ENCODE data around the gene CRB3.

CRB3 gene

DNA sequence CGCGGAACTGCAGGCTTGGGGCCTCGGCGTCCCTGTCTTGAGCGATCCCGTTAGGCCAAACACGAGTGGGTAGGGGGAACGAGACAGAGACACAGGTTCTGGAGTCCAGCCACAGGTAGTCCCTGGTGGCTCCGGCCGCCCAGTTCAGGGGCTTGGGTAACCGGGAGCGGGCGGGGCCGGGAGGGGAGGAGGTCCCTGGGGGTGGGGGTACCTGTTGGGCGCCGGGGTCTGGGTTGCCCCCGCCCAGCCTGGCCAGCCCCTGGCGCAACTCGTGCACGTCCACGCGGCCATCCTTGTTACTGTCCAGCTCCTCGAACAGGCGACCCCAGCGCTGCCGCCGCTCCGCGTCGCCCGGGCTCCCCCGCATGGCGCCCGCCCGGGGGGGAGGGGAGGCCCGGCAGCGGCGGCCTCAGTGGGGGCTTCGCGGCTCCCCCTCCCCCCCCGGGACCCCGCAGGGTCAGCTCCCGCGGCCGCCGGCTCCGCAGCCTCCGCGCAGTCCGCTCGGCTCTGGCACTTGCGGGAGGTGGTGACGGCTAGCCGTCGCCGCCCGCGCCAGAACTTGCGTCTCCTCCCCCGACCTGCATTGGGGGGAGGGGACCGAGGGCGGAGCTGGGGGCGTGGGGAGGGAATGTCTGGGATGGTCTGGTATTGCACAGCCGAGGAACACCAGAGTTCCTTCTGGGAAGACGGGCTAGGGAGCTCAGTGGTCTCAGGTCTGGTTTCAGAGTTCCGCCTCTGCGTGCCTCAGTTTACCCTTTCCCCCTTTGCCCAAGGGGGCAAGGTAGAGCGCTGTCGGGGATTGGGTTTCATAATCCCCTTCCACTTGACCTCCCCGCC, 4.6 kb upstream of the CRB3 start, which contains the start of gene SLC25A23:
SLC25A23 (minus strand) TSS at position 531 of the 837 bp plus-strand sequence; CDS start at position 367, 164 bp downstream.
- H3K4me3 ChIP-seq (ENCODE audit: low read depth, low read length), result peak within 1 kb of the TSS; percentile 69
- H3K36me3 ChIP-seq (ENCODE audit: control insufficient read depth, insufficient read depth, low read length), result peaks cover 7% of the 10 kb centered on the region
- H3K9ac ChIP-seq (ENCODE audit: low read depth, low read length), result no peak within 1 kb of the TSS
- peaks cover 5% of the 10 kb centered on the region for H3K4me1 ChIP-seq (ENCODE audit: control insufficient read depth, insufficient read depth, low read length)
- no peaks in the 10 kb centered on the region for H3K9me3 ChIP-seq (ENCODE audit: control insufficient read depth, insufficient read depth, low read length)
- peaks cover 6% of the 10 kb centered on the region for H3K27me3 ChIP-seq (ENCODE audit: control insufficient read depth, insufficient read depth, low read length)

DNA sequence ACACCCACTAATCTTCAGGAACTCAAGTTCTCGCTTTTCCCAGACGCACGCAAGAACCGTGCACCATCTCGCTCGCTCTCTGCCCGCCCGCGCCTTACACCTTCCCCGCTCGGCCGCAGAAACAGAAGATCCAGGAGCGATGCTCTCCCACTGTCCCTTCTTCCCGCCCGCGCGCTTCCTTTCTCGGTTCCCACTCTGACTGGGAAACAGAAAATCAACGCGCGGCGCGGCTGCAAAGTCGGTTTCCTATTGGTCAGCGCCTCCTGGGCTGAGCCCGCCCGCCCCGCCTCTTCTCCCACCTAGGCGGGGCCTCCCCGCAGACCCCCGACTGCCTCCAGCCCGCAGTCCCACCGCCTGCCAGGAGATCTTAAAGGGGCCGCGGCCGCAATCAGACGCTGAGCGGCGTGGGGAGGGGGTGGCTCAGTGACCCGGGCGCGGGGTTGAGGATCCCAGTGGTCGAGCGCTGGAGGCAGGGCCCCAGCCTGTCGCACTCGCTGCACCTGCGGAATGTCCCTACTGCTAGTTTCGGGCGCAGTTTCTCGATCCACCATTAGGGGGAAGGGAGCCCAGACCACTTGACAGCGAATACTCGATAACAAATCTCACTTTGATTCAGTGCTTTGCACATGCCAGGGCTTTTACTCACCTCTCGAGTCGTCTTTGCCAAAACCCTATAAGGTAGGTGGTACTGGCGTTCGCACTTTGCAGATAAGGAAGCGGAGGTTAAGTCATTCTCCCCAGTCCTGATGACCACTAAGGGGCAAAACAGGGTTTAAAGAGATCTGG, 3.8 kb upstream of the CRB3 start:
- H3K36me3 ChIP-seq (ENCODE audit: control insufficient read depth, insufficient read depth, low read length), result peaks cover 2% of the 10 kb centered on the region
- no peak overlapping the region for H3K9ac ChIP-seq (ENCODE audit: low read depth, low read length)
- peaks cover 6% of the 10 kb centered on the region for H3K4me1 ChIP-seq (ENCODE audit: control insufficient read depth, insufficient read depth, low read length)
- H3K4me3 ChIP-seq (ENCODE audit: low read depth, low read length), result peak overlapping the region; percentile 69
- no peaks in the 10 kb centered on the region for H3K9me3 ChIP-seq (ENCODE audit: control insufficient read depth, insufficient read depth, low read length)
- peaks cover 6% of the 10 kb centered on the region for H3K27me3 ChIP-seq (ENCODE audit: control insufficient read depth, insufficient read depth, low read length)

DNA sequence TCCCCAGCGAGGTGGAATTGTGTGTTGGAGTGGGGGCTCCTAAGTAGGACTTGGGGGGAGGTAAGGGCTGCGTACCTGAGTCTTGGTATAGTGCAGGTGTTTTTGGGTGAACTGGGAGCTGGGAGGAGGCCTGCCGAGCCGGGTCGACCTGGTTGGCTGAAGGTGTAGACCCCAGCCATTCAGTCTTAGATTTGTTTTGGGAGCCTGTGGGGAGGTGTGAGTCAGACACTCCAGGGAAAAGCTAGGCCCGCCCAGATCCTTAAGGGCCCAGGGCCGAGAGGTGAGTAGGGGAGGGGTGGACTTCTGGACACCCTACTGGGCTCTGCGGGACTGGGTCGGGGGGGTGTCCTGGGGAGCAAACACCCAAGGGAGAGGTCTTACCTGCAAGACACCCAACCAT, 935 bp downstream of the CRB3 start:
- peaks cover 6% of the 10 kb centered on the region for H3K27me3 ChIP-seq (ENCODE audit: control insufficient read depth, insufficient read depth, low read length)
- peak overlapping the region; percentile 70 for H3K9ac ChIP-seq (ENCODE audit: low read depth, low read length)
- H3K9me3 ChIP-seq (ENCODE audit: control insufficient read depth, insufficient read depth, low read length), result no peaks in the 10 kb centered on the region
- H3K4me1 ChIP-seq (ENCODE audit: control insufficient read depth, insufficient read depth, low read length), result peaks cover 4% of the 10 kb centered on the region
- peaks cover 6% of the 10 kb centered on the region for H3K36me3 ChIP-seq (ENCODE audit: control insufficient read depth, insufficient read depth, low read length)
- H3K4me3 ChIP-seq (ENCODE audit: low read depth, low read length), result peak overlapping the region; percentile 72

DNA sequence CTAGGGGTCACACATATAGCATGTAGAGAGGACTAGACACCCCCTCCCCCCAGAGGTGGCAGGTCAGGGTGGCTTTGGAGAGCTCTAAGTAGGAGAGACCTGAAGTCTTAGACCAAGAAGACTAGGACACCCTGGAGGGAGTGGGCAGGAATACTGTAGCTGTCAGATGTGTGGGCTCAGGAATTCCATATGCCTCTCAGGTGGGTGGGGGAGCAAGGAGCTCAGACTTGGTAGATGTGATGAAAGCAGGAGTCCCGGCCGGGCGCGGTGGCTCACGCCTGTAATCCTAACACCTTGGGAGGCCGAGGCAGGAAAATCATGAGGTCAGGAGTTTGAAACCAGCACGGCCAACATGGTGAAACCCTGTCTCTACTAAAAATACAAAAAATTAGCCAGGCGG, 1.6 kb downstream of the CRB3 start:
- Histone ChIP-seq H3K27me3 (ENCODE audit: control insufficient read depth, insufficient read depth, low read length) (peaks cover 6% of the 10 kb centered on the region), H3K36me3 (ENCODE audit: control insufficient read depth, insufficient read depth, low read length) (peaks cover 6% of the 10 kb centered on the region), H3K9ac (ENCODE audit: low read depth, low read length) (no peak overlapping the region), H3K4me1 (ENCODE audit: control insufficient read depth, insufficient read depth, low read length) (peaks cover 4% of the 10 kb centered on the region), H3K9me3 (ENCODE audit: control insufficient read depth, insufficient read depth, low read length) (no peaks in the 10 kb centered on the region), H3K4me3 (ENCODE audit: low read depth, low read length) (no peak overlapping the region)

DNA sequence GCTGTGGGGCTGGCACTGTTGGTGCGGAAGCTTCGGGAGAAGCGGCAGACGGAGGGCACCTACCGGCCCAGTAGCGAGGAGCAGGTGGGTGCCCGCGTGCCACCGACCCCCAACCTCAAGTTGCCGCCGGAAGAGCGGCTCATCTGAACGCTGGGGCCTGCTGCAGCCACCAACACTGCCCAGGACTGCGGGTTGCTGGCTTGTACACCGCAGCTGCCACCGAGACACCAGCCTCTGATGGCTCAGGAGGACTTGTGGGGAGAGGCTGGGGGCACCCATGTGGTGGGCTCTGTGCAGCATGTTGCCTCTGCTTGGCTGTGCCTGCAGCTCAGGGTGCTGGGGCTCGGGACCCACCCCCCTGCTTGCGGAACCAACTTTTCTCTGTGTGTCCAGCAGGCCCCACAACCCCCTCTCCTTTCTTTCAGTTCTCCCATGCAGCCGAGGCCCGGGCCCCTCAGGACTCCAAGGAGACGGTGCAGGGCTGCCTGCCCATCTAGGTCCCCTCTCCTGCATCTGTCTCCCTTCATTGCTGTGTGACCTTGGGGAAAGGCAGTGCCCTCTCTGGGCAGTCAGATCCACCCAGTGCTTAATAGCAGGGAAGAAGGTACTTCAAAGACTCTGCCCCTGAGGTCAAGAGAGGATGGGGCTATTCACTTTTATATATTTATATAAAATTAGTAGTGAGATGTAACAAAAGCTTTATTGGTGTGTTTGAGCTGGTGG, 2.6 kb downstream of the CRB3 start:
- H3K4me1 ChIP-seq (ENCODE audit: control insufficient read depth, insufficient read depth, low read length), result peaks cover 4% of the 10 kb centered on the region
- peaks cover 6% of the 10 kb centered on the region for H3K36me3 ChIP-seq (ENCODE audit: control insufficient read depth, insufficient read depth, low read length)

DNA sequence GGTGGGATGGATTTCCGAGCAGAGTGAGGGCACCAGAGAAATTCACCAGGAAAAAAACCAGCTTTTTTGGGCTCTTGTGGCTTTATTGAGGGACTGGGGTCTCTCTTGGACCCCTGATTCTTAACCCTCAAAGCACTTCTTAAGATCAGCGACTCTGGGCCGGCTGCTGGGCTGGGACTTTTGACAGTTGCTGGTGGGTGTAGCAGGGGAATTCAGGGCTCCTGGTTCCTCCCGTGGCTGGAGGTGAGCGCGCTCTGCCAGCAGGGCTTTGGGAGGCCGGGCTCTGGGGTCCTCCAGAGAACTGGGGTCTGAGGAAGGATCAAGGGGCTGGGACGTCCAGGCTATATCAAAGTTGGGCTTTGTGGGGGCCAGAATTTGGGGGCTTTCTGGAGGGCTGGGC, 3.3 kb downstream of the CRB3 start:
- no peak overlapping the region for H3K9ac ChIP-seq (ENCODE audit: low read depth, low read length)
- no peaks in the 10 kb centered on the region for H3K9me3 ChIP-seq (ENCODE audit: control insufficient read depth, insufficient read depth, low read length)
- H3K27me3 ChIP-seq (ENCODE audit: control insufficient read depth, insufficient read depth, low read length), result peaks cover 2% of the 10 kb centered on the region
- H3K36me3 ChIP-seq (ENCODE audit: control insufficient read depth, insufficient read depth, low read length), result peaks cover 6% of the 10 kb centered on the region
- H3K4me1 ChIP-seq (ENCODE audit: control insufficient read depth, insufficient read depth, low read length), result peaks cover 4% of the 10 kb centered on the region
- H3K4me3 ChIP-seq (ENCODE audit: low read depth, low read length), result no peak overlapping the region

More for the DNA sequence above, 2.6 kb downstream of the CRB3 start:
- no peaks in the 10 kb centered on the region for H3K9me3 ChIP-seq (ENCODE audit: control insufficient read depth, insufficient read depth, low read length)
- no peak overlapping the region for H3K9ac ChIP-seq (ENCODE audit: low read depth, low read length)
- no peak overlapping the region for H3K4me3 ChIP-seq (ENCODE audit: low read depth, low read length)
- peaks cover 6% of the 10 kb centered on the region for H3K27me3 ChIP-seq (ENCODE audit: control insufficient read depth, insufficient read depth, low read length)

DNA sequence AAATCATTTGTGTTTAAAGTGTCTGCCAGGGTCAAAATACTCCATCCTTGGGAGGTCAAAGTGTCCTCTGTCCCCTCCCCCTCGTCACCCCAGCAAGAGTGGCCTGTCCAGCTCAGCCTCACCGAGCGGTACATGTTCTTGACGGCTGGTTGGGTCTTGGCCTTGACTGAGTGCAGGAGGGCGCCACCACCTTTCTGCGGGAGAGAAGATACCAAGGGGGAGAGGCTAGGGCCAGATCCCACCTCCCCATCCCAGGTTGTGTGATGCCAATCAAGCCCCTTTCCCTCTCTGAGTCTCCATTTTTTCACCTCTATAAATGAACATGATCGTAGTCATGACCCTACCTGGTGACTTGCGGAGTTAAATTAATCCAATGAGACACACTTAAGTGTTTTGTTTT, 6.1 kb downstream of the CRB3 start:
- Histone ChIP-seq H3K27me3 (ENCODE audit: control insufficient read depth, insufficient read depth, low read length) (peaks cover 8% of the 10 kb centered on the region), H3K4me3 (ENCODE audit: low read depth, low read length) (no peak overlapping the region), H3K36me3 (ENCODE audit: control insufficient read depth, insufficient read depth, low read length) (peaks cover 6% of the 10 kb centered on the region), H3K9ac (ENCODE audit: low read depth, low read length) (no peak overlapping the region), H3K4me1 (ENCODE audit: control insufficient read depth, insufficient read depth, low read length) (peaks cover 4% of the 10 kb centered on the region), H3K9me3 (ENCODE audit: control insufficient read depth, insufficient read depth, low read length) (no peaks in the 10 kb centered on the region)

DNA sequence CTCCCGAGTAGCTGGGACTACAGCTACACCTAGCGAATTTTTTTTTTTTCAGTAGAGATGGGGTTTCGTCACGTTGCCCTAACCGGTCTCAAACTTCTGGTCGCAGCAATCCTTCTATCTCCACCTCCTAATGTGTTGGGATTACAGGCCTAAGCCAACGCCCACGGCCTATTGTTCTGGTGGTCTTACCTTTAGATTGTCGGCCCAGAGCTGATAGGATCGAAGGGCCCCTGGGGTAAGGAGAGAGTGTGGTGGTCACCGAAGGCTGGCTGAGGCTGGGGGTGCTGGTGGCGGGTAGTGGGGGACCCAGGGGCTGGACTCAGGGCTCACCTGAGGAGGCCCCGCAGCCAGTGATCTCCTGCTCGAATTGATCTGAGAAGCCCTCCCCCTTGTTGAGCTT, 7.0 kb downstream of the CRB3 start:
- no peak overlapping the region for H3K4me3 ChIP-seq (ENCODE audit: low read depth, low read length)
- H3K9me3 ChIP-seq (ENCODE audit: control insufficient read depth, insufficient read depth, low read length), result no peaks in the 10 kb centered on the region
- H3K4me1 ChIP-seq (ENCODE audit: control insufficient read depth, insufficient read depth, low read length), result no peaks in the 10 kb centered on the region
- H3K36me3 ChIP-seq (ENCODE audit: control insufficient read depth, insufficient read depth, low read length), result peaks cover 6% of the 10 kb centered on the region
- no peak overlapping the region for H3K9ac ChIP-seq (ENCODE audit: low read depth, low read length)
- peaks cover 11% of the 10 kb centered on the region for H3K27me3 ChIP-seq (ENCODE audit: control insufficient read depth, insufficient read depth, low read length)

DNA sequence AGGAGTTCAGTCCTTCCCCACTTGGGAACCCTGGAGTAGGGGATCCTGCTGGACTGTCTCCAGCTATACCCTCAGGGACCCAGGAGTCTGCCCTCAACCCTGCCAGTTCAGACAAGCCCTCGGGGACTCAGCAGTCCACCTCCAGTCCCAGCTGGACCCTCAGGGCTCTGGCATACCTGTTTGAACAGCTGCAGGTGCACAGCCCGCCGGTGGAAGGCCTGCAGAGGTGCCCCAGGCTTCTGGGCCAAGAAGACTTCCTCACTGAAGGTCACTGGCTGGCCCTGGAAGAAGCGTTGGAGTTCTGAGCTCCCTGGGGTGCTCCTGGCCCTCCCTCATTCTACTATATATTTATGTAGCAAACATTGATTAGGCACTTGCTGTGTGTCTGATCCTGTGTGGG, 8.6 kb downstream of the CRB3 start:
- no peaks in the 10 kb centered on the region for H3K9me3 ChIP-seq (ENCODE audit: control insufficient read depth, insufficient read depth, low read length)
- H3K4me3 ChIP-seq (ENCODE audit: low read depth, low read length), result no peak overlapping the region
- no peaks in the 10 kb centered on the region for H3K36me3 ChIP-seq (ENCODE audit: control insufficient read depth, insufficient read depth, low read length)
- H3K4me1 ChIP-seq (ENCODE audit: control insufficient read depth, insufficient read depth, low read length), result no peaks in the 10 kb centered on the region
- H3K9ac ChIP-seq (ENCODE audit: low read depth, low read length), result no peak overlapping the region
- peaks cover 11% of the 10 kb centered on the region for H3K27me3 ChIP-seq (ENCODE audit: control insufficient read depth, insufficient read depth, low read length)

DNA sequence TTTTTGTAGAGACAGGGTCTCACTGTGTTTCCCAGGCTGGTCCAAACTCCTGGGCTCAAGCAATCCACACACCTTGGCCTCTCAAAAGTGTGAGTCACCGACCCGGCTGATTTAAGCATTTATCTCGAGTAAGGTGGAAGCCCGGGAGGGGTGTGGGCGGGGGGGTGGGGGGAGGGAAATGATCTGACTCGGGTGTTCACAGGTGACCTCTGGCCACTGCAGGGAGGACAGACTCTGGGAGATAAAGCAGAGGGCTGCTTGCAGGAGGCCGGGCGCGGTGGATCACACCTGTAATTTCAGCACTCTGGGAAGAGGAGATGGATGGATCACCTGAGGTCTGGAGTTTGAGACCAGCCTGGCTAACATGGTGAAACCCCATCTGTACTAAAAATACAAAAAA, 9.6 kb downstream of the CRB3 start:
- Histone ChIP-seq H3K36me3 (ENCODE audit: control insufficient read depth, insufficient read depth, low read length) (no peaks in the 10 kb centered on the region), H3K9me3 (ENCODE audit: control insufficient read depth, insufficient read depth, low read length) (no peaks in the 10 kb centered on the region), H3K27me3 (ENCODE audit: control insufficient read depth, insufficient read depth, low read length) (peaks cover 11% of the 10 kb centered on the region), H3K9ac (ENCODE audit: low read depth, low read length) (no peak overlapping the region), H3K4me3 (ENCODE audit: low read depth, low read length) (no peak overlapping the region), H3K4me1 (ENCODE audit: control insufficient read depth, insufficient read depth, low read length) (no peaks in the 10 kb centered on the region)

DNA sequence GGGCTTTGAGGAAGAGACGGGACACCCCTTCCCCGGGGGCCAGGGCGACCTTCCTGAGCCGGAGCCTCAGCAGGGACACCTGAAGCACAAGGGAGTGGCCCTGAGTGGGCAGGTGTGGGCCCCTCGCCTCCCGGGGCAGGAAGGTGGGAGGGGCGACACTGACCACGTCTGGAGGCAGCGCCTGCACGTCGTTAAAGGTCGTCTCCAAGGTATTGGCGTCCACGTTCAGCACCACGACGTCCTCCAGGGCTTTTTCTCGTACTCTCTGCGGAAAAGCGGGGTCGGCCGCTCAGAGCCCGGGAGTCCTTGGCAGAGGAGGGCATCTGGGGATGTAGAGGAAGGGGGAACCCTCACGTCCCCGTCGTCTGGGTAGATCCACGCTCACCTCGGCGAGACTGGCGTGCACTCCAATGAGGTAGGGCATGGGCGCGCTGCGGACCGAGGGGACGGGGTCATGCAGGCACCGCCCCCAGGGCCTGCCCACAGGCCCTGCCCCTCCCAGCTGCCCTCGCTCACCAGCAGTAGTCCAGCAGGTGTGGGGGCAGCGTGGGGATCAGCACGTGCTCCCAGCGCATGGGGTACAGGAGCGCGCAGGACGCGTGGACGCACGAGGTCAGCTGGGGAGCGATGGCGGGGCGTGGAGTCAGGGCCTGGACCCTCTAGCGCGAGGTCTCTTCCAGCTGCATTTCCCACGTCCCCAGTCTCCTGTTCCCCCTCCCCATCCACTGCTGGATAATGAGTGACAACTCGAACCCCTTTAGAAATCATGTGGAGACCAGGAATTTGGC, 11.4 kb downstream of the CRB3 start:
- H3K9ac ChIP-seq (ENCODE audit: low read depth, low read length), result peak overlapping the region; percentile 26

More for the DNA sequence above, 11.4 kb downstream of the CRB3 start:
- H3K36me3 ChIP-seq (ENCODE audit: control insufficient read depth, insufficient read depth, low read length), result no peaks in the 10 kb centered on the region
- peaks cover 11% of the 10 kb centered on the region for H3K27me3 ChIP-seq (ENCODE audit: control insufficient read depth, insufficient read depth, low read length)
- peak overlapping the region; percentile 81 for H3K4me3 ChIP-seq (ENCODE audit: low read depth, low read length)
- H3K4me1 ChIP-seq (ENCODE audit: control insufficient read depth, insufficient read depth, low read length), result peaks cover 3% of the 10 kb centered on the region
- H3K9me3 ChIP-seq (ENCODE audit: control insufficient read depth, insufficient read depth, low read length), result no peaks in the 10 kb centered on the region
